DND-41 (cell line): ENCODE measurements around the gene S100Z.

Source experiments
- ATAC-seq: fragments of 200-7000 bp; cut with Tn5 transposase; 3 replicates; pipeline ENCODE4 v1.9.1; 2021; ENCODE audit warnings: low read depth; ENCODE audit not compliant: insufficient read depth
- DNase-seq: peaks from one replicate; pipeline ENCODE4 v3.0.0-alpha.2; 2020
- H2AFZ ChIP-seq: 2 replicates; pipeline ENCODE4 v1.6.0; 2012; ENCODE audit warnings: low read depth, low read length
- H3K27ac ChIP-seq: 2 replicates; pipeline ENCODE4 v1.5.1; 2012; ENCODE audit warnings: low read length, inconsistent platforms
- H3K27me3 ChIP-seq: fragments of 200-600 bp; sonication (generic); 2 replicates; pipeline ENCODE4 v1.6.0; 2012; ENCODE audit warnings: low read length, mild to moderate bottlenecking, inconsistent platforms; ENCODE audit not compliant: insufficient read depth, poor library complexity
- H3K36me3 ChIP-seq: 2 replicates; pipeline ENCODE4 v1.5.1; 2012; ENCODE audit warnings: low read length, inconsistent platforms; ENCODE audit not compliant: insufficient read depth
- H3K4me1 ChIP-seq: 2 replicates; pipeline ENCODE4 v1.5.1; 2012; ENCODE audit warnings: mild to moderate bottlenecking, low read length; ENCODE audit not compliant: insufficient read depth
- H3K4me2 ChIP-seq: 2 replicates; pipeline ENCODE4 v1.6.0; 2012; ENCODE audit warnings: mild to moderate bottlenecking, moderate library complexity, low read length, inconsistent platforms; ENCODE audit not compliant: insufficient read depth
- H3K4me3 ChIP-seq, 2 experiments: fragments of 200-600 bp in 1 of 2; shearing (Covaris generic) in 1 of 2; 2 replicates each; pipeline ENCODE4 v1.5.1; 2012 to 2016; ENCODE audit warnings: inconsistent platforms in 2 of 2, low read length in 2 of 2, mild to moderate bottlenecking in 2 of 2, low read depth in 1 of 2, moderate library complexity in 1 of 2
- H3K79me2 ChIP-seq: 2 replicates; pipeline ENCODE4 v1.6.0; 2012; ENCODE audit warnings: low read length, inconsistent platforms; ENCODE audit not compliant: insufficient read depth
- H3K9ac ChIP-seq: 2 replicates; pipeline ENCODE4 v1.6.0; 2012; ENCODE audit warnings: low read depth, mild to moderate bottlenecking, inconsistent platforms, low read length, moderate library complexity
- H3K9me3 ChIP-seq: 2 replicates; pipeline ENCODE4 v1.5.1; 2012; ENCODE audit warnings: low read length, moderate library complexity, mild to moderate bottlenecking, inconsistent platforms; ENCODE audit not compliant: insufficient read depth, severe bottlenecking
- H4K20me1 ChIP-seq: 2 replicates; pipeline ENCODE4 v1.6.0; 2012; ENCODE audit warnings: low read length; ENCODE audit not compliant: insufficient read depth
- CTCF ChIP-seq: IDR thresholded peaks from 2 replicates; pipeline ENCODE4 v1.5.1; 2012; ENCODE audit warnings: borderline replicate concordance, low read length, moderate library complexity, mild to moderate bottlenecking; ENCODE audit not compliant: poor library complexity, severe bottlenecking; ENCODE audit errors: extremely low read depth
- EZH2 ChIP-seq: IDR thresholded peaks from 3 replicates; pipeline ENCODE4 v1.6.1; 2012; ENCODE audit warnings: borderline replicate concordance, low read depth, mild to moderate bottlenecking, moderate library complexity, low read length, inconsistent platforms; ENCODE audit not compliant: severe bottlenecking

The S100Z gene

GRCh38 chr5:76849419-76850291 is at the start of gene S100Z:
Gene S100Z (plus strand): TSS chr5:76850014. CDS start chr5:76875360, 25,346 bp downstream.
- no peaks in the 10 kb centered on the region for H3K27me3 ChIP-seq
- no peaks in the 10 kb centered on the region for H4K20me1 ChIP-seq
- no peaks in the 10 kb centered on the region for H3K9me3 ChIP-seq
- no peak within 1 kb of the TSS for H3K4me3 ChIP-seq
- no peak within 1 kb of the TSS for H3K9ac ChIP-seq
- no peaks in the 10 kb centered on the region for H3K4me1 ChIP-seq
- ATAC-seq = peak; percentile 93
- H3K79me2 ChIP-seq = no peaks in the 10 kb centered on the region
- H3K4me2 ChIP-seq = no peak within 1 kb of the TSS
- no peak within 1 kb of the TSS for H2AFZ ChIP-seq
- DNase-seq = peak; percentile 56
- TF ChIP-seq CTCF = no peak
- no peak for TF ChIP-seq EZH2
- H3K27ac ChIP-seq = no peak within 1 kb of the TSS
- H3K36me3 ChIP-seq = no peaks in the 10 kb centered on the region

DNA sequence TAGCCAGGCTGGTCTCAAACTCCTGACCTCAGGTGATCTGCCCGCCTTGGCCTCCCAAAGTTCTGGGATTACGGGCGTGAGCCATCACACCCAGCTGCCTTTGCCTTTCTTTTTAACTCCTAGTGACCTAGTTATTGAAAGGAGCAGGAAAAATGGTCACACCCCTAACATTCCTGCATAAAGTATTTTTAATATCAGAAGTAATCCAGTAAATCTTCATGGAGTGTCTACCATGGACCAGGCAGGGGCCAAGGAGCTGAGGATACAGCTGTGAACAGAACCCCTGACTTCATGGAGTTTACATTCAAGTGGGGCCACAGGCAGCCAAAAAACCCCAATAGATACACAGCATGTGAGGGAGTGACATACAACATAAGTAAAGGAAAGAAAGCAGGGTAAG is 49.2 kb upstream of the S100Z start:
- no peaks in the 10 kb centered on the region for H3K27me3 ChIP-seq
- no peaks in the 10 kb centered on the region for H4K20me1 ChIP-seq
- no peaks in the 10 kb centered on the region for H3K36me3 ChIP-seq
- H3K79me2 ChIP-seq = no peaks in the 10 kb centered on the region
- DNase-seq (no peak), ATAC-seq (no peak)
- no peak overlapping the region for H3K4me2 ChIP-seq
- TF ChIP-seq CTCF = no peak
- no peak for TF ChIP-seq EZH2
- no peaks in the 10 kb centered on the region for H3K9me3 ChIP-seq
- no peak overlapping the region for H2AFZ ChIP-seq
- H3K9ac ChIP-seq = no peak overlapping the region
- no peaks in the 10 kb centered on the region for H3K4me1 ChIP-seq
- H3K27ac ChIP-seq = no peak overlapping the region
- no peak overlapping the region for H3K4me3 ChIP-seq

GRCh38 chr5:76801159-76801802 is 48.5 kb upstream of the S100Z start:
- Histone ChIP-seq H2AFZ (no peak overlapping the region), H3K9me3 (no peaks in the 10 kb centered on the region), H3K36me3 (no peaks in the 10 kb centered on the region), H3K4me2 (no peak overlapping the region), H4K20me1 (no peaks in the 10 kb centered on the region), H3K79me2 (no peaks in the 10 kb centered on the region), H3K4me3 (no peak overlapping the region), H3K27ac (no peak overlapping the region), H3K9ac (no peak overlapping the region), H3K4me1 (no peaks in the 10 kb centered on the region), H3K27me3 (no peaks in the 10 kb centered on the region)
- DNase-seq (no peak), ATAC-seq (no peak)
- TF ChIP-seq EZH2 (no peak), CTCF (no peak)
